ENCODE data around the gene USP22. TPM values are rescaled to one million over a fixed set of nuclear protein-coding genes. Genes with fewer than 3 reads are reported as not detected.
A peak's percentile ranks its signal among the peaks of the same experiment; 100 is the strongest.

The USP22 gene
- total and polyA plus RNA-seq, 10 donors: 21.7 to 200 (median 156) TPM

DNA sequence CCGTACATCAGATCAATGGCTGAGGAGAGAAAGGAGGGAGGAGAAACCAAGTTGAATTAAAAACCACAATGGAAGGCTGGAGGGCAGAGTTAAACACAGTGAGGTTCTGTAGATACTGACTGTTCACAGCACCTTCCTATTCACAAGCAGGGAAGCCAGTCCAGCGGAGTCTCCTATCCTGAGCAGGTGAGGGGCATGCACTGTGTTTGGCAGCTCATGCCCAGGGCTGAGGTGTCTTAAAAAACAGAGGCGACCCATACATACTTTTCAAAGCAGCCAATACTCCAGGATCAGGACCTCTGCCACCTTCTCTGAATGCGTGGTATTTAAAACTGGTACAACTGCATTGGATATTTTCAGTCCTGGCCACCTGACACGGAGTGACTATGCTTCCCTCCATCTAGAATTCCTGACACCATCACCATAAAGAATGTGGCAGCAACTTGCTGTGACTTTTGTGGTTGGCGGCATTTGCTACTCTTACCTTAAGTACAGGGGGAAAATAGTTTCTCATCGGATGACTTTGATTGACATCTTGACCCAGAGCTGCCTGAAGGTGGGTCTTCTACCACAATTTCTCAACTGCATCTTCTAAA, 21.5 kb downstream of the USP22 start:
- no peak overlapping the region for H3K4me3 ChIP-seq
- peaks cover 3 to 100% (median 86%) of the 10 kb centered on the region in 6 donors for H3K36me3 ChIP-seq
- no peaks in the 10 kb centered on the region for H3K9me3 ChIP-seq
- no peaks in the 10 kb centered on the region for H3K27me3 ChIP-seq (replicated peaks in 1 of 7)
- H3K4me1 ChIP-seq: peaks cover 5 to 69% (median 33%) of the 10 kb centered on the region in 6 donors
- intact Hi-C loops (cut with DNase I; ENCODE audit: low total_unique reads): no loop called here
- 75 to 89% (median 80%) methylated on average over 7 of the region's 7 CpGs for WGBS, 5 donors
- peak overlapping the region in 1 of 8 donors; percentile 21 for H3K27ac ChIP-seq
- TF ChIP-seq, protein P1, sequence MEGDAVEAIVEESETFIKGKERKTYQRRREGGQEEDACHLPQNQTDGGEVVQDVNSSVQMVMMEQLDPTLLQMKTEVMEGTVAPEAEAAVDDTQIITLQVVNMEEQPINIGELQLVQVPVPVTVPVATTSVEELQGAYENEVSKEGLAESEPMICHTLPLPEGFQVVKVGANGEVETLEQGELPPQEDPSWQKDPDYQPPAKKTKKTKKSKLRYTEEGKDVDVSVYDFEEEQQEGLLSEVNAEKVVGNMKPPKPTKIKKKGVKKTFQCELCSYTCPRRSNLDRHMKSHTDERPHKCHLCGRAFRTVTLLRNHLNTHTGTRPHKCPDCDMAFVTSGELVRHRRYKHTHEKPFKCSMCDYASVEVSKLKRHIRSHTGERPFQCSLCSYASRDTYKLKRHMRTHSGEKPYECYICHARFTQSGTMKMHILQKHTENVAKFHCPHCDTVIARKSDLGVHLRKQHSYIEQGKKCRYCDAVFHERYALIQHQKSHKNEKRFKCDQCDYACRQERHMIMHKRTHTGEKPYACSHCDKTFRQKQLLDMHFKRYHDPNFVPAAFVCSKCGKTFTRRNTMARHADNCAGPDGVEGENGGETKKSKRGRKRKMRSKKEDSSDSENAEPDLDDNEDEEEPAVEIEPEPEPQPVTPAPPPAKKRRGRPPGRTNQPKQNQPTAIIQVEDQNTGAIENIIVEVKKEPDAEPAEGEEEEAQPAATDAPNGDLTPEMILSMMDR (IDR thresholded peaks at IDR 0.05 in 8 of 11, conservative IDR thresholded peaks at IDR 0.05 in 3 of 11): no peak
- TF ChIP-seq POLR2AphosphoS5 (IDR thresholded peaks at IDR 0.05) (no peak), POLR2A (IDR thresholded peaks at IDR 0.05) (no peak)
- no peak for DNase-seq

DNA sequence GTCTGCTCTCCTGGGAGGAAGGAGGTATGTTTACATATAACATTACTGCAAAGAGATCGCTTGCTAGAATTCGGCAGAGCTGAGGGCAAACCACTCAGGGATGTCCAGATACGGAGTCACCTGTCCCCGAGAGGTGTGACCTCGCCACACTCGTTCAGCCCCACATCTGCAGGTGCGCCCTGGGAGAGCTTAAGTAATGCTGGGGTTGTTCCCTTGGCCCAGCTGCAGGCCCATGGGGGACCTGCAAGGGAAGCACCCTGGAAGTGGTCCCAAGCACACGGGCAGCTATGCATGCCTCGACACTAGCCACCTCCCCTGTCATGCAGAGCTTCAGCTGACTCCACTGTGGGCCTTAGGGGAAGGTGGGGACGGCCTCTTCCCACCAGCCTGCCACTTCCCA, 22.2 kb downstream of the USP22 start:
- Histone ChIP-seq H3K36me3 (peaks cover 4 to 100% (median 86%) of the 10 kb centered on the region in 6 donors), H3K27ac (peak overlapping the region in 1 of 8 donors; percentile 41), H3K4me1 (peaks cover 5 to 68% (median 30%) of the 10 kb centered on the region in 6 donors), H3K4me3 (no peak overlapping the region), H3K27me3 (replicated peaks in 1 of 7) (no peaks in the 10 kb centered on the region), H3K9me3 (no peaks in the 10 kb centered on the region)
- intact Hi-C loops (cut with DNase I; ENCODE audit: low total_unique reads): no loop called here
- WGBS, 5 donors: 53 to 76% (median 71%) methylated on average over 7 to 10 of the region's 10 CpGs
- DNase-seq: no peak
- no peak for TF ChIP-seq POLR2A (IDR thresholded peaks at IDR 0.05)
- TF ChIP-seq POLR2AphosphoS5 (IDR thresholded peaks at IDR 0.05): peak; percentile 14 to 66 (median 47)
- TF ChIP-seq, protein P1 (IDR thresholded peaks at IDR 0.05 in 8 of 11, conservative IDR thresholded peaks at IDR 0.05 in 3 of 11): no peak

DNA sequence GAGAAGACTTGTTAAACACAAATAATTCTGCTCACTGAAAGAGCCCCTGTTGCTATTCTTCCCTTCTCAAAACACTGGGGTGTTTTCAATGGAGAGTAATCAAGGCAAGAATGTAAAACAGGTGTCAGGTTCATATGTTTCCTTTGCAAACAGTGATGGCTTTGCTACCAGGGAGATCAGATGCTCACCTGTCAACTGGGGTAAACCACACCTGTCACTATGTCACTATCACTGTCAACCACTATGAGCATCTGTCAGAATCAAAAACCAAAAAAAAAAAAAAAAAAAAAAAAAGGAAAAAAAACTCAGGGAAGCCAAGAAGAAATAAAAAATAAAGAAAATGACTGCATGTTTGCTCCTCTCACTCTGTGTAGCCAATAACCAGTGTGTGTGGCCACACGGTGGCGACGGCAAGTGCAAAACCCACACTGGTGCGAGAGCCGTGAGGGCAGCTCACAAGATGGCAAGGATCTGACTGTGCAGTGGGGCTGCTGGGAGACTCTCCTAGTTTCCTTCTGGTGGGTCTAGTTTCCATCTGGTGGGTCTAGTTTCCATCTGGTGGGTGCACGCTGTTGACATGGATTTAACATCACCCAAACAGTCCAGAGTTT, 22.7 kb downstream of the USP22 start:
- TF ChIP-seq POLR2AphosphoS5 (IDR thresholded peaks at IDR 0.05) (no peak), POLR2A (IDR thresholded peaks at IDR 0.05) (no peak)
- TF ChIP-seq, protein P1 (IDR thresholded peaks at IDR 0.05 in 8 of 11, conservative IDR thresholded peaks at IDR 0.05 in 3 of 11): peak in 7 of 11 experiments; percentile 17 to 37 (median 29)
- DNase-seq: peak; percentile 87
- peaks cover 7 to 100% (median 86%) of the 10 kb centered on the region in 6 donors for H3K36me3 ChIP-seq
- no peaks in the 10 kb centered on the region for H3K27me3 ChIP-seq (replicated peaks in 1 of 7)
- peaks cover 5 to 67% (median 29%) of the 10 kb centered on the region in 6 donors for H3K4me1 ChIP-seq
- WGBS, 5 donors: 56 to 76% (median 63%) methylated on average over 6 of the region's 6 CpGs
- peak overlapping the region in 1 of 8 donors; percentile 41 for H3K27ac ChIP-seq
- no peak overlapping the region for H3K4me3 ChIP-seq
- no peaks in the 10 kb centered on the region for H3K9me3 ChIP-seq
- intact Hi-C loops (cut with DNase I; ENCODE audit: low total_unique reads): no loop called here

DNA sequence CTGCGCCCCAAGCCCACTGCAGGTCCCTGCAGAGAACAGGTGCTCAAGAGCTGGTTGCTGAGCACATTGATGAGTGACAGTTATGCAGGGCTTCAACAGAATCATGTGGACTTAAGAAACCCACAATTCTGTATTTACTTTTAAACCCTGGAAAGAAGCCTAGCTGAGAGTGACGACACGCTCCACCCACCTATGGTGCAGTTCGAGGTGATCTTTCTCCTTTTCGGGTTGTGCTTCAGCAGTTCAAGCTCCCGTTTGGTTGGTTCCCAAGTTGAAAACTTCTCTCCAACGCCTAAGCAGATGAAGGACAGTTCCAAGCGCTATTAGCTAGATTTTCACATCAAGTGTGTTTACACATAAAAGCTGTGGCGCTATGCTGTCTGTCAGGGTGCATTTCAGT, 23.9 kb downstream of the USP22 start:
- no peaks in the 10 kb centered on the region for H3K9me3 ChIP-seq
- H3K27ac ChIP-seq: no peak overlapping the region
- DNase-seq: no peak
- no peak overlapping the region for H3K4me3 ChIP-seq
- H3K36me3 ChIP-seq: peaks cover 7 to 100% (median 86%) of the 10 kb centered on the region in 6 donors
- TF ChIP-seq, protein P1 (IDR thresholded peaks at IDR 0.05 in 8 of 11, conservative IDR thresholded peaks at IDR 0.05 in 3 of 11): no peak
- no peak for TF ChIP-seq POLR2AphosphoS5 (IDR thresholded peaks at IDR 0.05)
- TF ChIP-seq POLR2A (IDR thresholded peaks at IDR 0.05): no peak
- no peaks in the 10 kb centered on the region for H3K27me3 ChIP-seq (replicated peaks in 1 of 7)
- H3K4me1 ChIP-seq: peaks cover 0 to 65% (median 20%) of the 10 kb centered on the region in 6 donors
- intact Hi-C loops (cut with DNase I; ENCODE audit: low total_unique reads): no loop called here
- 89 to 94% (median 92%) methylated on average over 9 of the region's 9 CpGs for WGBS, 5 donors

All from spleen (tissue), 11 donors.